ENCODE data around the gene SNX14.
"Not testable (repeated sequence)": the region's sequence is repeated elsewhere in the genome, so short reads cannot be mapped to it uniquely, and the experiment has no call there.

Gene SNX14

GRCh38 chr6:85585741-85586140 lies 7.9 kb downstream of the SNX14 start:
- H3K27ac ChIP-seq (ENCODE audit: low read depth, low read length, severe bottlenecking): no peak overlapping the region
- peaks cover 7% of the 10 kb centered on the region for H3K4me1 ChIP-seq (ENCODE audit: control insufficient read depth, insufficient read depth, low read length, poor library complexity, severe bottlenecking)
- H3K9me3 ChIP-seq (ENCODE audit: control insufficient read depth, low read length): peaks cover 15% of the 10 kb centered on the region
- WGBS, 2 experiments (ENCODE audit: insufficient coverage in 2 of 2): no CpG with 5 or more reads among the region's 3 CpGs
- no peak overlapping the region for H3K4me3 ChIP-seq (ENCODE audit: extremely low read depth, insufficient read depth, low read length, poor library complexity, severe bottlenecking)
- H3K36me3 ChIP-seq (ENCODE audit: control insufficient read depth, insufficient read depth, low read length): peaks cover 16% of the 10 kb centered on the region

GRCh38 chr6:85582832-85583231 lies 10.8 kb downstream of the SNX14 start:
- Histone ChIP-seq H3K36me3 (ENCODE audit: control insufficient read depth, insufficient read depth, low read length) (peaks cover 14% of the 10 kb centered on the region), H3K9me3 (ENCODE audit: control insufficient read depth, low read length) (peaks cover 15% of the 10 kb centered on the region), H3K4me1 (ENCODE audit: control insufficient read depth, insufficient read depth, low read length, poor library complexity, severe bottlenecking) (peaks cover 15% of the 10 kb centered on the region)
- H3K4me3 ChIP-seq (ENCODE audit: extremely low read depth, insufficient read depth, low read length, poor library complexity, severe bottlenecking); H3K27ac ChIP-seq (ENCODE audit: low read depth, low read length, severe bottlenecking): not testable (repeated sequence)
- WGBS, 2 experiments (ENCODE audit: insufficient coverage in 2 of 2): 90 to 100% methylated on average over 1 to 2 of the region's 4 CpGs

- Histone ChIP-seq H3K4me3 (ENCODE audit: extremely low read depth, insufficient read depth, low read length, poor library complexity, severe bottlenecking) (no peak overlapping the region), H3K27ac (ENCODE audit: low read depth, low read length, severe bottlenecking) (no peak overlapping the region), H3K36me3 (ENCODE audit: control insufficient read depth, insufficient read depth, low read length) (peaks cover 10% of the 10 kb centered on the region), H3K4me1 (ENCODE audit: control insufficient read depth, insufficient read depth, low read length, poor library complexity, severe bottlenecking) (peaks cover 15% of the 10 kb centered on the region), H3K9me3 (ENCODE audit: control insufficient read depth, low read length) (peaks cover 15% of the 10 kb centered on the region)
These were observed 12.1 kb downstream of the SNX14 start for GRCh38 chr6:85581572-85581971.

GRCh38 chr6:85580878-85581267 lies 12.8 kb downstream of the SNX14 start:
- H3K4me3 ChIP-seq (ENCODE audit: extremely low read depth, insufficient read depth, low read length, poor library complexity, severe bottlenecking): no peak overlapping the region
- peaks cover 15% of the 10 kb centered on the region for H3K9me3 ChIP-seq (ENCODE audit: control insufficient read depth, low read length)
- 60% methylated on average over 1 of the region's 1 CpG; no CpG with 5 or more reads in 1 of the 2 experiments for WGBS, 2 experiments (ENCODE audit: insufficient coverage in 2 of 2)
- H3K36me3 ChIP-seq (ENCODE audit: control insufficient read depth, insufficient read depth, low read length): peaks cover 8% of the 10 kb centered on the region
- no peak overlapping the region for H3K27ac ChIP-seq (ENCODE audit: low read depth, low read length, severe bottlenecking)
- peaks cover 15% of the 10 kb centered on the region for H3K4me1 ChIP-seq (ENCODE audit: control insufficient read depth, insufficient read depth, low read length, poor library complexity, severe bottlenecking)

- Histone ChIP-seq H3K4me3 (ENCODE audit: extremely low read depth, insufficient read depth, low read length, poor library complexity, severe bottlenecking) (no peak overlapping the region), H3K36me3 (ENCODE audit: control insufficient read depth, insufficient read depth, low read length) (peaks cover 8% of the 10 kb centered on the region), H3K4me1 (ENCODE audit: control insufficient read depth, insufficient read depth, low read length, poor library complexity, severe bottlenecking) (peaks cover 15% of the 10 kb centered on the region), H3K9me3 (ENCODE audit: control insufficient read depth, low read length) (peaks cover 15% of the 10 kb centered on the region), H3K27ac (ENCODE audit: low read depth, low read length, severe bottlenecking) (no peak overlapping the region)
- 97 to 98% methylated on average over 4 of the region's 5 CpGs for whole genome bisulfite sequencing, 2 experiments (ENCODE audit: insufficient coverage in 2 of 2)
These were observed 13.4 kb downstream of the SNX14 start for GRCh38 chr6:85580118-85580877.

- no peak overlapping the region for H3K4me3 ChIP-seq (ENCODE audit: extremely low read depth, insufficient read depth, low read length, poor library complexity, severe bottlenecking)
- peaks cover 15% of the 10 kb centered on the region for H3K4me1 ChIP-seq (ENCODE audit: control insufficient read depth, insufficient read depth, low read length, poor library complexity, severe bottlenecking)
- H3K27ac ChIP-seq (ENCODE audit: low read depth, low read length, severe bottlenecking): no peak overlapping the region
- peaks cover 8% of the 10 kb centered on the region for H3K36me3 ChIP-seq (ENCODE audit: control insufficient read depth, insufficient read depth, low read length)
- H3K9me3 ChIP-seq (ENCODE audit: control insufficient read depth, low read length): peaks cover 11% of the 10 kb centered on the region
- 96 to 100% methylated on average over 2 to 3 of the region's 4 CpGs for WGBS, 2 experiments (ENCODE audit: insufficient coverage in 2 of 2)
These were observed 14.1 kb downstream of the SNX14 start for GRCh38 chr6:85579581-85579980.

GRCh38 chr6:85576476-85576875 lies 17.2 kb downstream of the SNX14 start:
- Histone ChIP-seq H3K36me3 (ENCODE audit: control insufficient read depth, insufficient read depth, low read length) (peaks cover 18% of the 10 kb centered on the region), H3K27ac (ENCODE audit: low read depth, low read length, severe bottlenecking) (no peak overlapping the region), H3K4me3 (ENCODE audit: extremely low read depth, insufficient read depth, low read length, poor library complexity, severe bottlenecking) (no peak overlapping the region), H3K9me3 (ENCODE audit: control insufficient read depth, low read length) (peaks cover 4% of the 10 kb centered on the region), H3K4me1 (ENCODE audit: control insufficient read depth, insufficient read depth, low read length, poor library complexity, severe bottlenecking) (peaks cover 15% of the 10 kb centered on the region)
- WGBS, 2 experiments (ENCODE audit: insufficient coverage in 2 of 2): 100% methylated on average over 1 to 2 of the region's 2 CpGs

GRCh38 chr6:85574932-85575598 lies 18.6 kb downstream of the SNX14 start:
- Histone ChIP-seq H3K36me3 (ENCODE audit: control insufficient read depth, insufficient read depth, low read length) (peaks cover 29% of the 10 kb centered on the region), H3K4me1 (ENCODE audit: control insufficient read depth, insufficient read depth, low read length, poor library complexity, severe bottlenecking) (peaks cover 2% of the 10 kb centered on the region), H3K9me3 (ENCODE audit: control insufficient read depth, low read length) (no peaks in the 10 kb centered on the region), H3K27ac (ENCODE audit: low read depth, low read length, severe bottlenecking) (no peak overlapping the region), H3K4me3 (ENCODE audit: extremely low read depth, insufficient read depth, low read length, poor library complexity, severe bottlenecking) (no peak overlapping the region)

GRCh38 chr6:85569323-85569722 lies 24.3 kb downstream of the SNX14 start:
- Histone ChIP-seq H3K9me3 (ENCODE audit: control insufficient read depth, low read length) (no peaks in the 10 kb centered on the region), H3K4me1 (ENCODE audit: control insufficient read depth, insufficient read depth, low read length, poor library complexity, severe bottlenecking) (no peaks in the 10 kb centered on the region), H3K27ac (ENCODE audit: low read depth, low read length, severe bottlenecking) (no peak overlapping the region), H3K4me3 (ENCODE audit: extremely low read depth, insufficient read depth, low read length, poor library complexity, severe bottlenecking) (no peak overlapping the region), H3K36me3 (ENCODE audit: control insufficient read depth, insufficient read depth, low read length) (peaks cover 34% of the 10 kb centered on the region)

- Histone ChIP-seq H3K4me3 (ENCODE audit: extremely low read depth, insufficient read depth, low read length, poor library complexity, severe bottlenecking) (no peak overlapping the region), H3K4me1 (ENCODE audit: control insufficient read depth, insufficient read depth, low read length, poor library complexity, severe bottlenecking) (no peaks in the 10 kb centered on the region), H3K36me3 (ENCODE audit: control insufficient read depth, insufficient read depth, low read length) (peaks cover 36% of the 10 kb centered on the region), H3K27ac (ENCODE audit: low read depth, low read length, severe bottlenecking) (no peak overlapping the region), H3K9me3 (ENCODE audit: control insufficient read depth, low read length) (no peaks in the 10 kb centered on the region)
- 100% methylated on average over 3 of the region's 6 CpGs; no CpG with 5 or more reads in 1 of the 2 experiments for WGBS, 2 experiments (ENCODE audit: insufficient coverage in 2 of 2)
These were observed 25.2 kb downstream of the SNX14 start for GRCh38 chr6:85568411-85568810.

GRCh38 chr6:85565736-85566135 lies 27.9 kb downstream of the SNX14 start:
- no CpG with 5 or more reads among the region's 1 CpG for WGBS, 2 experiments (ENCODE audit: insufficient coverage in 2 of 2)
- Histone ChIP-seq H3K27ac (ENCODE audit: low read depth, low read length, severe bottlenecking) (no peak overlapping the region), H3K36me3 (ENCODE audit: control insufficient read depth, insufficient read depth, low read length) (peaks cover 26% of the 10 kb centered on the region), H3K4me3 (ENCODE audit: extremely low read depth, insufficient read depth, low read length, poor library complexity, severe bottlenecking) (no peak overlapping the region), H3K4me1 (ENCODE audit: control insufficient read depth, insufficient read depth, low read length, poor library complexity, severe bottlenecking) (no peaks in the 10 kb centered on the region), H3K9me3 (ENCODE audit: control insufficient read depth, low read length) (no peaks in the 10 kb centered on the region)

All from mesodermal cell (in vitro differentiated cells).